ENCODE measurements around the gene ITLN1.

DNA sequence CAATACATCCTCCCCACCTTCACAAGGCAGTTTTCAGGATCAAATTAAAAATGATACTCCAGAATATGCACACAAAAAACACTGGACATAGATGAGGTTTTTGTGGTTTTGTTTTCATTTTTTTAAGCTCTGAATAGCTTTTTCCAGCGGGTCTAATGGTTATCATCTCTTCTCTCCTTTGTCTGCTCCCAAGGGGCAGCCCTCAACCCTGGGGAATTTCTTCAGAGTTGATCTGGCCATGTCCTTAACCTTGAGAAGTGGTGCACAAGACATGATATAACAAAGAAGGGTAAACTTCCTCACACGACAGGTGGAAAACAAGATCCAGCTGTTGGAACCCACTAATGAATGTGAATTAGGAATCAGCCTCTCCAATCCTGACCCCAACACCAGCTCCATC lies 20.8 kb downstream of the ITLN1 start:
- TF ChIP-seq POLR2A (IDR thresholded peaks at IDR 0.05): no peak
- TF ChIP-seq, protein P1, sequence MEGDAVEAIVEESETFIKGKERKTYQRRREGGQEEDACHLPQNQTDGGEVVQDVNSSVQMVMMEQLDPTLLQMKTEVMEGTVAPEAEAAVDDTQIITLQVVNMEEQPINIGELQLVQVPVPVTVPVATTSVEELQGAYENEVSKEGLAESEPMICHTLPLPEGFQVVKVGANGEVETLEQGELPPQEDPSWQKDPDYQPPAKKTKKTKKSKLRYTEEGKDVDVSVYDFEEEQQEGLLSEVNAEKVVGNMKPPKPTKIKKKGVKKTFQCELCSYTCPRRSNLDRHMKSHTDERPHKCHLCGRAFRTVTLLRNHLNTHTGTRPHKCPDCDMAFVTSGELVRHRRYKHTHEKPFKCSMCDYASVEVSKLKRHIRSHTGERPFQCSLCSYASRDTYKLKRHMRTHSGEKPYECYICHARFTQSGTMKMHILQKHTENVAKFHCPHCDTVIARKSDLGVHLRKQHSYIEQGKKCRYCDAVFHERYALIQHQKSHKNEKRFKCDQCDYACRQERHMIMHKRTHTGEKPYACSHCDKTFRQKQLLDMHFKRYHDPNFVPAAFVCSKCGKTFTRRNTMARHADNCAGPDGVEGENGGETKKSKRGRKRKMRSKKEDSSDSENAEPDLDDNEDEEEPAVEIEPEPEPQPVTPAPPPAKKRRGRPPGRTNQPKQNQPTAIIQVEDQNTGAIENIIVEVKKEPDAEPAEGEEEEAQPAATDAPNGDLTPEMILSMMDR (IDR thresholded peaks at IDR 0.05): no peak
